ENCODE data around the gene RASL12. TPM values are rescaled to one million over a fixed set of nuclear protein-coding genes. Genes with fewer than 3 reads are reported as not detected.
A peak's percentile ranks its signal among the peaks of the same experiment; 100 is the strongest.

RASL12 gene
- polyA plus RNA-seq, 3 donors, result not detected

DNA sequence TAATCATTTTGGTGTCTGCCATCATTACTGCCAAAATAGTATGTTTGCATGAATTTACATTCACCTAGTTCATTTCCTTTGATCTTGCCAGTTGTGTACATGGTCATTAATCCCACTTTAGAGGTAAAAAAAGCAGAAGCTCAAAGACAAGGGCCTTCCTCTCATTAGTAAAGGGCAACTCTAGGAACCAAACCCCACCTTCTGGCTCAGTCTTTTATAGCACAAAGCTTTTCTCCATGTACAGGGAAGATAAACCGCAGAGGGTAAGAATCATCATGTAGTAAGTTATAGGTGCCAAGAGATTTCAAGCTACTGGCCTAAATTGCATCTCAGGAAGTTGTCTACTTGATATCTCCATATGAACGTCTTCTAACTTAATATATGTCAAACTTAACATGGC is 58.8 kb downstream of the RASL12 start:
- peaks cover 7 to 9% of the 10 kb centered on the region in 2 donors for H3K4me1 ChIP-seq (ENCODE audit: control insufficient read depth in 1 of 2, insufficient read depth in 2 of 2, low read length in 2 of 2)
- no peaks in the 10 kb centered on the region for H4K20me1 ChIP-seq (ENCODE audit: insufficient read depth, low read length)
- peaks cover 12 to 29% of the 10 kb centered on the region in 2 donors for H3K36me3 ChIP-seq (replicated peaks in 1 of 2; ENCODE audit: control insufficient read depth in 1 of 2, insufficient read depth in 2 of 2, low read length in 2 of 2)
- TF ChIP-seq, protein P1, sequence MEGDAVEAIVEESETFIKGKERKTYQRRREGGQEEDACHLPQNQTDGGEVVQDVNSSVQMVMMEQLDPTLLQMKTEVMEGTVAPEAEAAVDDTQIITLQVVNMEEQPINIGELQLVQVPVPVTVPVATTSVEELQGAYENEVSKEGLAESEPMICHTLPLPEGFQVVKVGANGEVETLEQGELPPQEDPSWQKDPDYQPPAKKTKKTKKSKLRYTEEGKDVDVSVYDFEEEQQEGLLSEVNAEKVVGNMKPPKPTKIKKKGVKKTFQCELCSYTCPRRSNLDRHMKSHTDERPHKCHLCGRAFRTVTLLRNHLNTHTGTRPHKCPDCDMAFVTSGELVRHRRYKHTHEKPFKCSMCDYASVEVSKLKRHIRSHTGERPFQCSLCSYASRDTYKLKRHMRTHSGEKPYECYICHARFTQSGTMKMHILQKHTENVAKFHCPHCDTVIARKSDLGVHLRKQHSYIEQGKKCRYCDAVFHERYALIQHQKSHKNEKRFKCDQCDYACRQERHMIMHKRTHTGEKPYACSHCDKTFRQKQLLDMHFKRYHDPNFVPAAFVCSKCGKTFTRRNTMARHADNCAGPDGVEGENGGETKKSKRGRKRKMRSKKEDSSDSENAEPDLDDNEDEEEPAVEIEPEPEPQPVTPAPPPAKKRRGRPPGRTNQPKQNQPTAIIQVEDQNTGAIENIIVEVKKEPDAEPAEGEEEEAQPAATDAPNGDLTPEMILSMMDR (IDR thresholded peaks at IDR 0.05), result peak; percentile 26
- intact Hi-C loops (cut with micrococcal nuclease), result no loop called here
- Mint-ChIP-seq H3K36me3 (peaks cover 28 to 36% of the 10 kb centered on the region in 2 donors), H3K27me3 (ENCODE audit: low read depth in 3 of 3) (peaks cover 0 to 1% (median 0%) of the 10 kb centered on the region in 3 donors), H3K4me3 (no peak overlapping the region), H3K9me3 (peaks cover 5 to 14% (median 10%) of the 10 kb centered on the region in 7 donors), H3K27ac (peak overlapping the region in 1 of 7 donors; percentile 3), H3K4me1 (peaks cover 10% of the 10 kb centered on the region)
- no peak overlapping the region for H3K4me3 ChIP-seq (replicated peaks in 1 of 3; ENCODE audit: low read depth in 2 of 3, low read length in 3 of 3)
- no peak overlapping the region for H3K4me2 ChIP-seq (replicated peaks; ENCODE audit: extremely low read depth, low read length, poor library complexity, severe bottlenecking)
- H3K27ac ChIP-seq (ENCODE audit: low read depth in 1 of 2, low read length in 2 of 2), result no peak overlapping the region
- H3K9me3 ChIP-seq (replicated peaks in 1 of 2; ENCODE audit: control insufficient read depth in 1 of 2, insufficient read depth in 1 of 2, low read length in 2 of 2), result peaks cover 10% of the 10 kb centered on the region in 2 donors
- no peaks in the 10 kb centered on the region for H3K79me2 ChIP-seq (ENCODE audit: insufficient read depth, low read length)
- DNase-seq, result peak in 2 of 3 donors; percentile 22 to 23
- no peak overlapping the region for H3K9ac ChIP-seq (ENCODE audit: insufficient read depth, low read length, poor library complexity, severe bottlenecking)
- WGBS (ENCODE audit: insufficient coverage), result 20% methylated on average over 1 of the region's 2 CpGs
- no peak overlapping the region for H2AFZ ChIP-seq (ENCODE audit: insufficient read depth, low read depth, low read length, poor library complexity, severe bottlenecking)
- no peaks in the 10 kb centered on the region for H3K27me3 ChIP-seq (ENCODE audit: control insufficient read depth in 2 of 2, insufficient read depth in 2 of 2, low read length in 2 of 2)

DNA sequence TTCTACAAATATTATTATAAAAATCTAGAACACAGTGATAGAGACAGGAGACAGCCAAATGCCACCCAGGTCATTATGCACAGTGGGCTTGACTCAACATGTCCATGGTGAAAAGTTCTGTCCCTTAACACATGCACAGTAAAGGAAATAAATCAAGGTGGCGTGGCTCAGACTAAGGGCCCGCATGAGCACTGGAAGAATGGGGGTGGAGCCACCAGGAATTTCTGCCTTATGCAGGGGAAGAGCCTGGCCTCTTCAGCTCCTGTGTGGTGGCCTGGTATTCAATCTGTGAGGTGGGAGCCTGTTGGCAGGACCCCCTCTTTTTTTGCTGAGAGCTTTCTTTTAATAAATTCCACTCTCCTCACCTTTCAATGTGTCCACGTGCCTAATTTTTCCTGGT is 60.9 kb downstream of the RASL12 start:
- Mint-ChIP-seq H3K4me3 (no peak overlapping the region), H3K27me3 (ENCODE audit: low read depth in 3 of 3) (peaks cover 0 to 1% (median 0%) of the 10 kb centered on the region in 3 donors), H3K9me3 (peaks cover 0 to 2% (median 0%) of the 10 kb centered on the region in 7 donors), H3K27ac (no peak overlapping the region), H3K4me1 (peaks cover 10% of the 10 kb centered on the region), H3K36me3 (peaks cover 21 to 34% of the 10 kb centered on the region in 2 donors)
- Histone ChIP-seq H3K27ac (ENCODE audit: low read depth in 1 of 2, low read length in 2 of 2) (no peak overlapping the region), H3K4me3 (replicated peaks in 1 of 3; ENCODE audit: low read depth in 2 of 3, low read length in 3 of 3) (no peak overlapping the region), H3K27me3 (ENCODE audit: control insufficient read depth in 2 of 2, insufficient read depth in 2 of 2, low read length in 2 of 2) (no peaks in the 10 kb centered on the region), H3K4me2 (replicated peaks; ENCODE audit: extremely low read depth, low read length, poor library complexity, severe bottlenecking) (no peak overlapping the region), H3K4me1 (ENCODE audit: control insufficient read depth in 1 of 2, insufficient read depth in 2 of 2, low read length in 2 of 2) (peaks cover 7 to 9% of the 10 kb centered on the region in 2 donors), H4K20me1 (ENCODE audit: insufficient read depth, low read length) (no peaks in the 10 kb centered on the region), H3K9ac (ENCODE audit: insufficient read depth, low read length, poor library complexity, severe bottlenecking) (no peak overlapping the region), H3K79me2 (ENCODE audit: insufficient read depth, low read length) (no peaks in the 10 kb centered on the region), H3K36me3 (replicated peaks in 1 of 2; ENCODE audit: control insufficient read depth in 1 of 2, insufficient read depth in 2 of 2, low read length in 2 of 2) (peaks cover 7 to 24% of the 10 kb centered on the region in 2 donors), H2AFZ (ENCODE audit: insufficient read depth, low read depth, low read length, poor library complexity, severe bottlenecking) (no peak overlapping the region), H3K9me3 (replicated peaks in 1 of 2; ENCODE audit: control insufficient read depth in 1 of 2, insufficient read depth in 1 of 2, low read length in 2 of 2) (no peaks in the 10 kb centered on the region)
- intact Hi-C loops (cut with micrococcal nuclease), result no loop called here
- no peak for DNase-seq
- no CpG with 5 or more reads among the region's 3 CpGs for WGBS (ENCODE audit: insufficient coverage)
- TF ChIP-seq, protein P1 (IDR thresholded peaks at IDR 0.05), result no peak

All from CD14-positive monocyte (primary cell).